ACHN (cell line): ENCODE data around the gene RNF130.

Source experiments
- DNase-seq: peaks from one replicate; pipeline ENCODE4 v3.0.0-alpha.2; 2015
- in situ Hi-C: cut with HindIII; loops from 2 replicates; pipeline ENCODE4 v1.10.0; 2017; ENCODE audit warnings: low sequenced_read_pairs, low pct_ligation_motif_present, low pct_unique_long_range_greater_than_20kb

RNF130 gene

DNA sequence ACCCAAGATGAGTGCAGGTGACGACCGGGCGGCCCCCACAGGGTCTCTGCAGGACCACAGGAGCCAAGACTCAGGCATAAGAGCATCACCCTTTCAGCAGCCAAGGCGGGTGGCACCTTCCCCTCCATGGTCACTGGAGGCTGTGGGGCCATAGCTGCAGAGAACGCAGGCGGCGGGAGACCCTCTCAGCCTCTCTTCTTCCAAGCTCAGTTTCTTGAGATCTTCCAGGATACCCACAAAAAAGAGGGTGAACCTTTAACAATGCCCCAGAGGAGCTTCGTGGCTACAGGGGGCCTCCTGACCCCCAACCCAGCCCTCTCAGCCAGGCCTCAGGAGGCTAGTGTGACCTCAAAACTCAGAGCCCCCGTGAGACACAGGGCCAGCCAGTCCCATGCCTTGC is 158.1 kb downstream of the RNF130 start:
- no peak for DNase-seq
- in situ Hi-C loops, result no loop called here

DNA sequence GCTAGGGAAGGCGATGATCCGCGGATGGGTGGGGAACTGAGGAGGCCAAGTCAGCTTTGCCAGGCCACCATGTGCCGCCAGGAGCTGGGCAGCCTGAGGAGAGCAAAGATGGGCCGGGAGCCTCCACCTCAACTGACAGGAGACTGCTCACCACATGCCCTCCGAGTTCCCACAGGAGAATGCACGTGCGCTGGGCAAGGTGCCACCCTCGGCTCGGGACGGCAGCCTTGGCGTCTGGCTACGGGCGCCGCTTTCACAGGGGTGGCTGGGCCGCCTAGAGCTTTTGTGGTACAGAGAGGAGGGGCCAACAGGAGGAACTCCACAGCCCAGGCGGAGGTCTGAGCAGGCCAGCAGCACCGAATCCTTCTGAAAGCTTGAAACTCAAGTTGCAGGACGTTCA is 158.6 kb downstream of the RNF130 start:
- no peak for DNase-seq
- in situ Hi-C loops, result no loop called here

DNA sequence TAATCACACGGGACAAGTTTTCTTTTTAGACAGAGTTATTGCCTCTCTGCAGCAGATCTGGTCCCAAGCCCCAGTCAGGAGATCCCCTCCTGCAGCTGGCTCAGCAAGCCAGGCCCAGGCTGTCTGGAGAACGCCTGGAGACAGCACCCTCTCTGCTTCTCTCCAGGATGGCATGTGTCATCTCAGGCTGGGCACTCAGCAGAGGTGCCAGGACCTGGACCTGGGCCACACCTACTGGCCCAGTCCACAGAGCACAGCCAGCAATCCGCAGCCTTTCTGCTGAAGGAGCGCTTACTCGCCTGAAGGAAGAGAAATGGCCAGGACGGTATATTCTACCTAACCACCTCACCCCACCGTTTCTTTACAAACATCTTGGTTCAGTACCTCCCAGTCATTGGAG is 159.2 kb downstream of the RNF130 start:
- in situ Hi-C loops, result no loop called here
- DNase-seq, result no peak

DNA sequence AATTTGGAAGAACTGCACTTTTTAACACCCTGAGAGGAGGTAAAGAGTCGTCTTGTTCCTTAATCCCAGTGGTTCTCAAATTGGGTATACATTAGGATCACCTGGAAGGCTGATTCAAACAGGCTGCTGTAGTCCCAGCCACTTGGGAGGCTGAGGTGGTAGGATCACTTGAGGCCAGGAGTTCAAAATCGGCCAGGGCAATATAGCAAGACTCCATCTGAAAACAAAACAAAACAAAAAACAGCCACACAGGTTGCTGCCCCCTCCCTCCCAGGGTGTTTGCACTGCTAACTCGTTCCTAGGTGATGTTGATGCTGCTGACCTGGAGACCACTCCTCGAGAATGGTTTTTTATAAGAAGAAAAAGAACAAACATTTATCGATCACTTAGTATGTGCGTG is 162.3 kb downstream of the RNF130 start:
- DNase-seq, result no peak
- in situ Hi-C loops, result no loop called here

DNA sequence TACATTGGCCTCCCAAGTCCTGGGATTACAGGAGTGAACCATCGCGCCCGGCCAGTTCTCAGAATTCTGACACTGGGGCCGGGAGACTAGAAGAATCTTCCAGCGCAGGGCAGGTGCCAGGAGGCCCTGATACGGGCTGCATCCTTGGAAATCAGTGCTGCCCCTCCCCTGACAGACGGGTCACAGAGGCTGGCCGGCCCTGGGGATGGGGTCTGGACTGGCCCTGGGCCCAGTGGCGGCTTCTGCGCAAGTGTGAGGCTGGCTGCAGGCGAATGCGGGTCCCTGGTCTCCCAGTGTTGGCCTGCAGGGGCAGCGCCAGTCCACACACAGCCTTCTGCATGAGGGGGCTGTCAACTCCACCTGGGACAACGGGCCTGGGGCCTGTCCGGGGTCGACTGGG is 163.0 kb downstream of the RNF130 start:
- in situ Hi-C loops, result no loop called here
- DNase-seq, result no peak

DNA sequence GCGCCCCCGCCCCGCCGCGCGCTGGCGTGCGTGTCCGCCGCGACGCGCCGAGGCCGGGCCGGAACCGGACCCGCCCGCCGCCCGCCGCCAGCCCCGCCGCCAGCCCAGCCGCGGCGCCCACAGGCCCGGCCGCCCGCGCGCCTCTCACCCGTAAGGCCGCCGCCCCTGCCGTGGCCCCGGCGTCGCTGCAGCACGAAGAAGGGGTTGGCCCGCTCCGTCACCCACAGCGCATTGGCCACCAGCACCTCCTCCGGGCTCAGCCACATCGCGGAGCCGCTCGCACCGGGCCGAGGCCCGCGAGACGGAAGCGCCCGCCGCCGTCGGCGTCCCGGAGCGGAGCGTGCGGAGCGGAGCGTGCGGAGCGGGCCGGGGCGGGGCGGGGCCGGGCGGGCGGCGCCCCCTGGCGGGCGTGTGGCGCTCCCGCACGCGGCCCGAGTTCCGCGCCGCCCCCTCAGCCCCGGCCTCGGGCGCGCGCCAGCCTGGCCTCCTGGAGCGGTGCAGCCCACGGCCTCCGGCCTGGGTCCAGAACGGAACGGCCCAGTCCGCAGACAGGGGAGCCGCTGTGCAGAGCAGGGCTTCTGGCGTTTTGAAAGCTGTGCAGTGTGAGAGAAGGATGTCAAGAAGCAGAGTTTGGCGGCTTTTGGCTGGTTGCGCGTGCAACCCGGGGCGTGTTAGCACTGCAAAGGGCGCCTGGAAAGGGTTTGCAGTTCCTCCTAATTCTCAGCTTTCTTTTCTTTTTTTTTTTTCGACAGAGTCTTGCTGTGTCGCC is 163.8 kb downstream of the RNF130 start, which contains the start of gene TBC1D9B:
TBC1D9B (minus strand) TSS at position 342 of the 769 bp plus-strand sequence; CDS start at position 266, 76 bp downstream.
- DNase-seq, result peak; percentile 59
- in situ Hi-C loops, result no loop called here

DNA sequence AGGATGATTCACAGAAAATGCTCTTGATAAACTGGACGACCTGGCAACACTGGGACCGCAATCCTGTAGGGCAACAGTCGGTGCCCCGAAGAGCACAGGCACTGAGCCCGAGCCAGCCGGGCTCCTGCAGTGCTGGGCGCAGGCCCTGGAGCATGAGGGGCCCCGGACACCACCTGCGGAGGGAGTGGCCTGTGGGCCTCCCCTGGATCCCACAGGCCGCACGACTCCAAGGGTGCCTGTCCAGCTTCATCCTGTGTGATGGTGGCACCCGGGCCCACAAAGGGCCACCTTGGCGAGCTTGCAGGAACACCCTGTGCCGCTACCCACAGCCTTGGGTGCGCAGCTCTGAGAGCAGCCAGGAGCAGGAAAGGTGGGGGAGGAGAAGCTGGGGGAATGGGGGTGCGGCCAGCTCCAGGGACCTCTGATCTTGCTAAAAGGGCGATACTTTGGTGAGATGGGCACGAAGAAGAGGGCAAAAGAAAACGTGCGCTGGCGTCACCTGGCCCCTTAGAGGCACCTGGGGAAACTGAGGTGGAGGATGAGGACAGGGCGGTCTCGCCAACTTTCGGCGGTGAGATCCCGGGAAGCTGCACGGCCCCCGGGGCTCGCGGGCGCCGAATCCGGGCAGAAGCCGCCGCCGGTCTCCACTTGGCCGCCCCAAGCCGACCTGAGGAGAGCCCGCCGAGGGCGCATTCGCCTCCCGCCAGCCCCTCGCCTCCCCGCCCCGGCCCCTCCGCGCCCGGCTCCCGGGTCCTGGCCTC is 164.6 kb downstream of the RNF130 start:
- DNase-seq, result peak; percentile 28
- in situ Hi-C loops, result no loop called here

DNA sequence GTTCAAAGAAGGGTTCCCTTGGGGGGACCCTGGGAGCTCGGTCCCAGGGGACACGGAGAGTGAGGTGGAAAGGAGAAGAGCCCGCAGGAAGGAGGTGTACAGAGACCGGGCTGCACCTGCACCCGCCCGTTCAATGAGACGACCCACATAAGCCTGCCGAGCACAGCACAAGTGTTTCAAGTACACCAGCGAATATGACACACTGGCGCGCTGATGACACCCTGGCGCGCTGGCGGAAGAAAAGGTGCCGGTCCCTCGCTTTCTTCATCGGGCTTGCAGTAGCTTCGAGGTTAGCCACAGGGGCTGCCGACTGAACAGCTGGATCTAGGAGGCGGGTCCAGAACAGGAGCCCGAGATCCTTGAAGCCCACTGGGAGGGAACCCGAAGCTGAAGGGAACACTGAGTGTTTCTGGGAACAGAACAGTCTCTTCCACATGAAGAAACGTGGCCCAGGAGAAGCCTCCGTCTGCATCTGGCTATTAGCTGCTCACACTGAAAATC is 165.2 kb downstream of the RNF130 start:
- DNase-seq, result no peak
- in situ Hi-C loops, result no loop called here

DNA sequence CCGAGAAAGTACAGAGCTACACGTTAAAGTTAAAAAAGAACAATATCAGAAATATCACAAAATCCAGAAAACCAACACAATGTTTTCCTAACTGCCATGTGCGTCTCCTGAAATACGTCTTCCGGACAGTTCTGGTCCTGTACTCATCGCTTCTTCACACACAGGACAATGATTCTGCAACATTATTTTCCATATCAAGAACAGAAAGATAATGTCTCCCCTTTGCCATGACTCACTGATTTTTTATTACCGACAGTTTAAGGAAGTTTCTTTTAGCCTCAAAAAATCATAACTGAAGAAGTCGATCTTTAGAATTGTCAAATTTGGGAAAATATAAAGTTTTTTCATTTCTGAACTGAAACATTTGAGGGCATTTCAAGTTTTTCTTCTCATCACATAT is 166.4 kb downstream of the RNF130 start:
- no peak for DNase-seq
- in situ Hi-C loops, result no loop called here
